Right cardiac atrium (tissue), 5 donors: ENCODE data around the gene CHTF18. TPM values are rescaled to one million over a fixed set of nuclear protein-coding genes. Genes with fewer than 3 reads are reported as not detected.

Experiments used
- ATAC-seq, 2 donors: fragments of 200-7000 bp; cut with Tn5 transposase; one replicate each; pipeline versions ENCODE4 v1.8.0 to v1.9.1; 2020; ENCODE audit warnings: moderate library complexity in 2 of 2, mild to moderate bottlenecking in 1 of 2
- DNase-seq, 3 donors: peaks; one replicate each; pipeline ENCODE4 v3.0.0-alpha.2; 2020
- H3K27ac ChIP-seq: one replicate; pipeline ENCODE4 v1.5.1; 2013; ENCODE audit warnings: mild to moderate bottlenecking, low read length, control low read depth, moderate library complexity
- H3K27me3 ChIP-seq: one replicate; pipeline ENCODE4 v1.6.1; 2013; ENCODE audit not compliant: control insufficient read depth, insufficient read depth
- H3K4me1 ChIP-seq: one replicate; pipeline ENCODE4 v1.6.1; 2013; ENCODE audit warnings: low read length; ENCODE audit not compliant: control insufficient read depth, insufficient read depth
- H3K4me3 ChIP-seq: one replicate; pipeline ENCODE4 v1.5.1; 2013; ENCODE audit warnings: low read length, control low read depth
- H3K9me3 ChIP-seq: one replicate; pipeline ENCODE4 v1.6.1; 2013; ENCODE audit warnings: low read length; ENCODE audit not compliant: control insufficient read depth
- WGBS: extraction: QIAGEN DNeasy Blood & Tissue Kit; methylation state at CpG from one replicate; pipeline ENCODE4 v1.1.7; 2013; 5-methylcytosine and 5-hydroxymethylcytosine counted together
- intact Hi-C, 4 donors: fragments of 100-400 bp; cut with DNase I; formaldehyde crosslinking; loops; one replicate each; pipeline versions ENCODE4 v1.11.0 to v1.14.0; 2022 to 2023
- polyA plus RNA-seq: library from polyadenylated mRNA; stranded (reverse); fragments of 200-250 nt; gene quantifications from one replicate; pipeline ENCODE4 v1.2.3, GENCODE V29; 2013
- total RNA-seq, 4 donors: library from RNA; stranded (reverse); fragmentation: NEBNext Ultra II Directional; extraction: Animal tissue kit (Norgen Biotek cat#: 25700); gene quantifications; one replicate each; pipeline ENCODE4 v1.2.1, GENCODE V29; 2021
- donor health status: healthy with polysubstance abuse.
- donor health status: DM: no; HTN: yes; CAD: no.
- donor health status: DM: no; HTN: no; CAD: no.
- donor health status: DM: no; HTN: yes; CAD: no; lungs with severe emphysema.
- donor health status: DM: yes; HTN: yes; CAD: no.

Gene CHTF18
- total and polyA plus RNA-seq, 5 donors = 3.4 to 6.9 (median 4.5) TPM

- no peaks in the 10 kb centered on the region for H3K4me1 ChIP-seq
- ATAC-seq (no peak), DNase-seq (no peak)
- H3K4me3 ChIP-seq = no peak overlapping the region
- intact Hi-C loops = no loop called here
- H3K27me3 ChIP-seq = no peaks in the 10 kb centered on the region
- H3K27ac ChIP-seq = no peak overlapping the region
- WGBS = 16% methylated on average over 17 of the region's 17 CpGs
- H3K9me3 ChIP-seq = no peaks in the 10 kb centered on the region
Observed at GRCh38 chr16:800834-801511, 12.6 kb downstream of the CHTF18 start.

GRCh38 chr16:801584-802363 is 13.4 kb downstream of the CHTF18 start:
- H3K4me3 ChIP-seq = no peak overlapping the region
- WGBS = 59% methylated on average over 22 of the region's 22 CpGs
- H3K27me3 ChIP-seq = no peaks in the 10 kb centered on the region
- peak in 1 of 3 donors; percentile 37 for DNase-seq
- ATAC-seq = no peak
- no peaks in the 10 kb centered on the region for H3K9me3 ChIP-seq
- no peaks in the 10 kb centered on the region for H3K4me1 ChIP-seq
- intact Hi-C loops = no loop called here
- no peak overlapping the region for H3K27ac ChIP-seq

- ATAC-seq (no peak), DNase-seq (no peak)
- no peak overlapping the region for H3K27ac ChIP-seq
- H3K9me3 ChIP-seq = no peaks in the 10 kb centered on the region
- H3K27me3 ChIP-seq = no peaks in the 10 kb centered on the region
- no peaks in the 10 kb centered on the region for H3K4me1 ChIP-seq
- H3K4me3 ChIP-seq = no peak overlapping the region
- intact Hi-C loops = no loop called here
- 68% methylated on average over 7 of the region's 7 CpGs for WGBS
Observed at GRCh38 chr16:802461-802860, 14.0 kb downstream of the CHTF18 start.

GRCh38 chr16:802914-803753 is 14.7 kb downstream of the CHTF18 start:
- H3K9me3 ChIP-seq = no peaks in the 10 kb centered on the region
- intact Hi-C loops = no loop called here
- no peak overlapping the region for H3K27ac ChIP-seq
- WGBS = 65% methylated on average over 33 of the region's 33 CpGs
- H3K4me1 ChIP-seq = no peaks in the 10 kb centered on the region
- H3K4me3 ChIP-seq = no peak overlapping the region
- DNase-seq (no peak), ATAC-seq (no peak)
- no peaks in the 10 kb centered on the region for H3K27me3 ChIP-seq

- no peak for ATAC-seq
- no peaks in the 10 kb centered on the region for H3K4me1 ChIP-seq
- no peak for DNase-seq
- H3K9me3 ChIP-seq = no peaks in the 10 kb centered on the region
- no peak overlapping the region for H3K27ac ChIP-seq
- intact Hi-C loops = no loop called here
- no peak overlapping the region for H3K4me3 ChIP-seq
- no peaks in the 10 kb centered on the region for H3K27me3 ChIP-seq
- 45% methylated on average over 8 of the region's 8 CpGs for WGBS
Observed at GRCh38 chr16:803754-804080, 15.3 kb downstream of the CHTF18 start.

GRCh38 chr16:804193-805048 is 16.0 kb downstream of the CHTF18 start:
- no peak overlapping the region for H3K27ac ChIP-seq
- no peaks in the 10 kb centered on the region for H3K9me3 ChIP-seq
- H3K4me3 ChIP-seq = no peak overlapping the region
- no peaks in the 10 kb centered on the region for H3K27me3 ChIP-seq
- ATAC-seq (no peak), DNase-seq (no peak)
- WGBS = 59% methylated on average over 33 of the region's 33 CpGs
- no peaks in the 10 kb centered on the region for H3K4me1 ChIP-seq
- intact Hi-C loops = no loop called here

GRCh38 chr16:805474-805873 is 17.1 kb downstream of the CHTF18 start:
- DNase-seq = peak in 1 of 3 donors; percentile 58
- intact Hi-C loops = no loop called here
- H3K27me3 ChIP-seq = no peaks in the 10 kb centered on the region
- no peak overlapping the region for H3K4me3 ChIP-seq
- 77% methylated on average over 17 of the region's 17 CpGs for WGBS
- H3K9me3 ChIP-seq = no peaks in the 10 kb centered on the region
- no peaks in the 10 kb centered on the region for H3K4me1 ChIP-seq
- no peak overlapping the region for H3K27ac ChIP-seq
- no peak for ATAC-seq

GRCh38 chr16:807347-808084 is 19.1 kb downstream of the CHTF18 start:
- no peaks in the 10 kb centered on the region for H3K27me3 ChIP-seq
- no peaks in the 10 kb centered on the region for H3K9me3 ChIP-seq
- H3K4me1 ChIP-seq = no peaks in the 10 kb centered on the region
- peak overlapping the region; percentile 82 for H3K4me3 ChIP-seq
- ATAC-seq (peak; percentile 98), DNase-seq (peak; percentile 95 to 98 (median 98))
- intact Hi-C loops = no loop called here
- H3K27ac ChIP-seq = peak overlapping the region; percentile 74
- WGBS = 15% methylated on average over 80 of the region's 80 CpGs

- WGBS = 42% methylated on average over 19 of the region's 19 CpGs
- intact Hi-C loops = no loop called here
- ATAC-seq (no peak), DNase-seq (no peak)
- Histone ChIP-seq H3K27me3 (no peaks in the 10 kb centered on the region), H3K4me3 (peak overlapping the region; percentile 54), H3K4me1 (no peaks in the 10 kb centered on the region), H3K9me3 (no peaks in the 10 kb centered on the region), H3K27ac (no peak overlapping the region)
Observed at GRCh38 chr16:808085-808386, 19.6 kb downstream of the CHTF18 start.
